ENCODE data around the gene PCDHGC5.

PCDHGC5 gene

GRCh38 chr5:141465351-141465750 is 23.5 kb upstream of the PCDHGC5 start:
- ATAC-seq (ENCODE audit: low read depth) (no peak), DNase-seq (ENCODE audit: low spot score) (no peak)
- no peaks in the 10 kb centered on the region for H3K4me1 ChIP-seq (ENCODE audit: insufficient read depth, poor library complexity, severe bottlenecking)
- no peak overlapping the region for H3K27ac ChIP-seq (ENCODE audit: poor library complexity, severe bottlenecking)
- H3K4me3 ChIP-seq (ENCODE audit: severe bottlenecking) = no peak overlapping the region
- H3K9me3 ChIP-seq (ENCODE audit: severe bottlenecking) = no peaks in the 10 kb centered on the region
- no peaks in the 10 kb centered on the region for H3K27me3 ChIP-seq (ENCODE audit: insufficient read depth, poor library complexity, severe bottlenecking)
- H3K36me3 ChIP-seq (ENCODE audit: low read depth) = no peaks in the 10 kb centered on the region
- TF ChIP-seq CTCF (IDR thresholded peaks at IDR 0.05; ENCODE audit: poor library complexity, severe bottlenecking) = no peak

DNA sequence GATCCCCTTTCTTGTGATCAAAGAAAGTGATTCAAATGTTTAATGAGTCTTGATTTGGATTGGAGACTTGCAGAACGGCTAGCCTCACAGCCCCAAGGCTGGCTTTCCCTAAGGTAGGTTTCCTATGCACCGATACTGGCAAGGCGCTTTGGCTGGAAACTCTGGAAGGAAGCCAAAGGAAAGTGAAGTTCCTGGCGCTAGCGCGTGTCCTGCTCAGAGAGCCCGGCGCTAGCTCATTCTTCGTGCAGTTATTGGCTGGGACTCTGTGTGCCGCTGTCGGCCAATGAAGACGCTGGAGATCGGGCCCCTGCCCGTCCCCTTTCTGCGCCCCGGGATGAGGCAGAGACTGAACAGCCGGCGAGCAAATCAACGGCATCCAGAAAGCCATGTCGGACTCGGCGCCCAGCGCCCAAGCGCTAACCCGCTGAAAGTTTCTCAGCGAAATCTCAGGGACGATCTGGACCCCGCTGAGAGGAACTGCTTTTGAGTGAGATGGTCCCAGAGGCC is 13.2 kb upstream of the PCDHGC5 start, which contains the start of gene PCDHGC3:
PCDHGC3 (plus strand) TSS at position 342 of the 507 bp plus-strand sequence; CDS start at position 493, 151 bp downstream.
- ATAC-seq (ENCODE audit: low read depth) = peak; percentile 96
- no peaks in the 10 kb centered on the region for H3K4me1 ChIP-seq (ENCODE audit: insufficient read depth, poor library complexity, severe bottlenecking)
- TF ChIP-seq CTCF (IDR thresholded peaks at IDR 0.05; ENCODE audit: poor library complexity, severe bottlenecking) = peak; percentile 86
- DNase-seq (ENCODE audit: low spot score) = peak; percentile 95
- peak within 1 kb of the TSS; percentile 40 for H3K4me3 ChIP-seq (ENCODE audit: severe bottlenecking)
- peaks cover 3% of the 10 kb centered on the region for H3K9me3 ChIP-seq (ENCODE audit: severe bottlenecking)
- H3K27me3 ChIP-seq (ENCODE audit: insufficient read depth, poor library complexity, severe bottlenecking) = no peaks in the 10 kb centered on the region
- peak within 1 kb of the TSS; percentile 55 for H3K27ac ChIP-seq (ENCODE audit: poor library complexity, severe bottlenecking)
- H3K36me3 ChIP-seq (ENCODE audit: low read depth) = 0 out of 2 replicates have a peak, but pooled peaks cover 4% of the 10 kb centered on the region

- 0 out of 2 replicates have a peak, but pooled peaks cover 4% of the 10 kb centered on the region for H3K36me3 ChIP-seq (ENCODE audit: low read depth)
- H3K27me3 ChIP-seq (ENCODE audit: insufficient read depth, poor library complexity, severe bottlenecking) = no peaks in the 10 kb centered on the region
- ATAC-seq (ENCODE audit: low read depth) (peak; percentile 58), DNase-seq (ENCODE audit: low spot score) (no peak)
- no peak for TF ChIP-seq CTCF (IDR thresholded peaks at IDR 0.05; ENCODE audit: poor library complexity, severe bottlenecking)
- H3K4me1 ChIP-seq (ENCODE audit: insufficient read depth, poor library complexity, severe bottlenecking) = no peaks in the 10 kb centered on the region
- H3K27ac ChIP-seq (ENCODE audit: poor library complexity, severe bottlenecking) = peak overlapping the region; percentile 55
- H3K4me3 ChIP-seq (ENCODE audit: severe bottlenecking) = peak overlapping the region; percentile 40
- H3K9me3 ChIP-seq (ENCODE audit: severe bottlenecking) = peaks cover 3% of the 10 kb centered on the region
Measured at GRCh38 chr5:141476132-141476911, 12.6 kb upstream of the PCDHGC5 start.

DNA sequence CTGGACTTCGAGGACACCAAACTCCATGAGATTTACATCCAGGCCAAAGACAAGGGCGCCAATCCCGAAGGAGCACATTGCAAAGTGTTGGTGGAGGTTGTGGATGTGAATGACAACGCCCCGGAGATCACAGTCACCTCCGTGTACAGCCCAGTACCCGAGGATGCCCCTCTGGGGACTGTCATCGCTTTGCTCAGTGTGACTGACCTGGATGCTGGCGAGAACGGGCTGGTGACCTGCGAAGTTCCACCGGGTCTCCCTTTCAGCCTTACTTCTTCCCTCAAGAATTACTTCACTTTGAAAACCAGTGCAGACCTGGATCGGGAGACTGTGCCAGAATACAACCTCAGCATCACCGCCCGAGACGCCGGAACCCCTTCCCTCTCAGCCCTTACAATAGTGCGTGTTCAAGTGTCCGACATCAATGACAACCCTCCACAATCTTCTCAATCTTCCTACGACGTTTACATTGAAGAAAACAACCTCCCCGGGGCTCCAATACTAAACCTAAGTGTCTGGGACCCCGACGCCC is 11.8 kb upstream of the PCDHGC5 start:
- Histone ChIP-seq H3K27ac (ENCODE audit: poor library complexity, severe bottlenecking) (no peak overlapping the region), H3K9me3 (ENCODE audit: severe bottlenecking) (peaks cover 3% of the 10 kb centered on the region), H3K27me3 (ENCODE audit: insufficient read depth, poor library complexity, severe bottlenecking) (no peaks in the 10 kb centered on the region), H3K4me3 (ENCODE audit: severe bottlenecking) (peak overlapping the region; percentile 40), H3K36me3 (ENCODE audit: low read depth) (0 out of 2 replicates have a peak, but pooled peaks cover 4% of the 10 kb centered on the region), H3K4me1 (ENCODE audit: insufficient read depth, poor library complexity, severe bottlenecking) (no peaks in the 10 kb centered on the region)
- no peak for TF ChIP-seq CTCF (IDR thresholded peaks at IDR 0.05; ENCODE audit: poor library complexity, severe bottlenecking)
- no peak for DNase-seq (ENCODE audit: low spot score)
- ATAC-seq (ENCODE audit: low read depth) = no peak

All from RWPE2 (cell line).